Mononuclear cell (primary cell): Measurements from ENCODE around the gene P2RX5. TPM values are rescaled to one million over a fixed set of nuclear protein-coding genes. Genes with fewer than 3 reads are reported as not detected.

ENCODE experiments used
- H3K27me3 ChIP-seq: 2 replicates; pipeline ENCODE4 v1.6.0; 2011; ENCODE audit warnings: low read length, control low read depth; ENCODE audit not compliant: insufficient read depth
- H3K4me1 ChIP-seq: 2 replicates; pipeline ENCODE4 v1.5.1; 2011; ENCODE audit warnings: mild to moderate bottlenecking, low read length, control low read depth; ENCODE audit not compliant: insufficient read depth
- H3K4me3 ChIP-seq: 2 replicates; pipeline ENCODE4 v1.5.1; 2011; ENCODE audit warnings: mild to moderate bottlenecking, low read length, moderate library complexity
- H3K9me3 ChIP-seq: 2 replicates; pipeline ENCODE4 v1.5.1; 2011; ENCODE audit warnings: low read depth, mild to moderate bottlenecking, control low read depth, low read length
- total RNA-seq: library from RNA; depleted of rRNA; stranded (reverse); fragments of >200 nt; gene quantifications from one replicate; pipeline ENCODE4 v1.2.3, GENCODE V29; 2012

The P2RX5 gene
- total RNA-seq, 1 donor = 15.6 TPM

DNA sequence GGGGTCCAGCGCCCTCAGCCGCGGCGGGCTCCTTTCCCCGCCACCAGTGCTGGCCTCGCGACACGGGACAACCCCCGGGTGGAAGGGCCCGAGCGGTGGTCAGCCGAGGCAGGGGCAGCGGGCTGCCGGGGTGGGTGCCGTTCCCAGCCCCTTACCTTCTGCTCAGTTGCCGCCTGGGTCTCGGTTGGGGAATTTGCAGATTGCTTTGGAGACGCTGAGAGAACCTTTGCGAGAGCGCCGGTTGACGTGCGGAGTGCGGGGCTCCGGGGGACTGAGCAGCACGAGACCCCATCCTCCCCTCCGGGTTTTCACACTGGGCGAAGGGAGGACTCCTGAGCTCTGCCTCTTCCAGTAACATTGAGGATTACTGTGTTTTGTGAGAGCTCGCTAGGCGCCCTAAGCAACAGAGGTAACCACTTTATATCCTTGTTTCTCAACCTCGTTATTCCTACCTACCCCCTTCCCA lies 59.0 kb downstream of the P2RX5 start:
- peak overlapping the region; percentile 80 for H3K4me3 ChIP-seq

DNA sequence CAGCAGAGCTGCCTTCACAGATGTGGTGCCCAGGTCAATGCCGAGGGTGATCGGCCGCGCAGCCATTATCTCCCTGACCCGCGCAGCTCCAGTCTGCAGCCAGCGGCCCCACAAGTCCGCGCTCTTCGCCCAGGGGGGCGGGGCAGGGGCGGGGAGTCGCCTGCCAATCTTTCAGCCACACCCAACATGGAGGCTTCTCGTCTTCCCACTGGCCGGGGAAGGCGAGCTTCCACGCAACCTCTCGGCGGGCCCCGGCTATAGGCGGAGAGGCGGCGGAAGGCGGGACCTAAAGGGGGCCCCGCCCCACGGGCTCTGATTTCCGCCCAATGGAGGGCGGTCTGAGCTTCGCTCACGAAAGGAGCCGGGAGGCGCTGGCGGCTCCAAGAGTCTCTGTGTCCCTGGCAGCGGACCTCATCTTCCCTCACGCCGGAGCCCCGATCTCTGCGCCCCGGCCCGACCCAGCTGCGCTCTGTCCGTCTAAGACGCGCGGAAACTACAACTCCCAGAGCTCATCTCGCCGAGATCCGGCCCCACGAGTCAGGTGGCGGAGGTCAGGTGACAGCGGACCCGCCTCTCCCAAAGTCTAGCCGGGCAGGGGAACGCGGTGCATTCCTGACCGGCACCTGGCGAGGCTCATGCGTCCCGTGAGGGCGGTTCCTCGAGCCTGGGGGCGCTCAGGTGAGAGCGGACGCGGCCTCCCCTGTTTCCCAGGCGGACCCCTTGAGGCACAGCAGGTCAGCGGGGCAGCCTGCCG lies 59.6 kb downstream of the P2RX5 start, which contains the start of the genes CTNS and SHPK:
Gene CTNS (plus strand): TSS at position 607 of the 754 bp plus-strand sequence. CDS start 3,447 bp downstream, outside the sequence.
Gene SHPK (minus strand): TSS at position 97 of the 754 bp plus-strand sequence. CDS start 31 bp downstream, at position 66.
- H3K27me3 ChIP-seq = no peaks in the 10 kb centered on the region
- H3K9me3 ChIP-seq = no peaks in the 10 kb centered on the region
- peaks cover 46% of the 10 kb centered on the region for H3K4me1 ChIP-seq
- peak within 1 kb of the TSS; percentile 80 for H3K4me3 ChIP-seq

More for the DNA sequence above, 59.0 kb downstream of the P2RX5 start:
- no peaks in the 10 kb centered on the region for H3K27me3 ChIP-seq
- H3K9me3 ChIP-seq = no peaks in the 10 kb centered on the region
- H3K4me1 ChIP-seq = peaks cover 46% of the 10 kb centered on the region

DNA sequence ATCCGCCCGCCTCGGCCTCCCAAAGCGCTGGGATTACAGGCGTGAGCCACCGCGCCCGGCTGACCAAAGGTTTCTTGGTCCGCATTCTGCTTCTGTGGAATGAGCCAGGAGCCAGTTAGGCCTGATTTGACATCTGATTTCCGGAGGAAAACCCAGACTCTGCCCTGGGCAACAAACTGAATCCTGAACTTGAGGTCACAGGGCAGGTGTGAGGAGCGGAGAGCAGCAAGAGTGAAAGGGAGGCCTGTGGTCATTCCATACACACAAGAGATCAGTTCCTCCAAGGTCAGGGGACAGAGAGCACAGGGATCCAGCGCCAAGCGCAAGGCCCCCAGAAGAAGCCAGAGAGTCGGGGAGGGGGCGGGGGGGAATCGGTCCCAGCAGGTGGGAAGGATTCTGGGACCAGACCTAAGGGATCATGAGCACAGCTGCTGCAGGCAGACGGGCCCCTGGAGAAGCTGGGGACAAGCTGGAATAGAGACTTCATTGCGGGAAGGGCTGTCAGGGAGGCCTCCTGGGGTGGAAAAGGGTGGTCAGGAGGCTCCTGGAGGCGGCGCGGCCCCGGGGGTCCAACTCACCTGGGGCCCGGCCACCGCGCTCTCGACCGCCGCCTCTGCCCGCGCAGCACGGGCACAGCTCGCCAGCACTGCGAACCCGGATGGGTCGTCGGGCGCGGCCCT lies 60.3 kb downstream of the P2RX5 start:
- H3K9me3 ChIP-seq = no peaks in the 10 kb centered on the region
- no peaks in the 10 kb centered on the region for H3K27me3 ChIP-seq
- H3K4me3 ChIP-seq = peak overlapping the region; percentile 80
- H3K4me1 ChIP-seq = peaks cover 42% of the 10 kb centered on the region

- H3K4me1 ChIP-seq = peaks cover 20% of the 10 kb centered on the region
- no peaks in the 10 kb centered on the region for H3K9me3 ChIP-seq
- H3K27me3 ChIP-seq = no peaks in the 10 kb centered on the region
- H3K4me3 ChIP-seq = no peak overlapping the region
Observed at GRCh38 chr17:3632287-3632686, 63.7 kb downstream of the P2RX5 start.

DNA sequence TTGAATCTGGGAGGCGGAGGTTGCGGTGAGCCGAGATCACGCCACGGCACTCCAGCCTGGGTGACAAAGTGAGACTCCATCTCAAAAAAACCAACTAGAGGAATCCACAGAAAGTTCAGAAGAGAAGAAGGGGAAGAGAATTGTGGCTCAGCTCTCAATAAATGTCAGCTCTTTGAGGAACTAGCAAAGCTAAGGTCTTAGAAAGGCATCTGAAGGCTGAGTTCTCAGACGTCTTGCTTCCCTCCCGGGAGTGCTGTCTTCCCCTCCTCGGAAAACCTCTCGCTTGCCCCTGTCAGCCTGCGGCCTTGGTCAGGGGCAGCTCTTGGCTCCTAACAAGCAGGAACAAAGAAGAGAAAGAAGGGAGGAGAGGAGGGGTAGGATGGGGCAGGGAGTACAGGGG lies 65.2 kb downstream of the P2RX5 start:
- H3K9me3 ChIP-seq = no peaks in the 10 kb centered on the region
- H3K4me1 ChIP-seq = peaks cover 14% of the 10 kb centered on the region
- H3K4me3 ChIP-seq = no peak overlapping the region
- H3K27me3 ChIP-seq = no peaks in the 10 kb centered on the region

GRCh38 chr17:3627769-3628167 lies 68.2 kb downstream of the P2RX5 start:
- no peak overlapping the region for H3K4me3 ChIP-seq
- H3K4me1 ChIP-seq = no peaks in the 10 kb centered on the region
- H3K9me3 ChIP-seq = no peaks in the 10 kb centered on the region
- no peaks in the 10 kb centered on the region for H3K27me3 ChIP-seq

DNA sequence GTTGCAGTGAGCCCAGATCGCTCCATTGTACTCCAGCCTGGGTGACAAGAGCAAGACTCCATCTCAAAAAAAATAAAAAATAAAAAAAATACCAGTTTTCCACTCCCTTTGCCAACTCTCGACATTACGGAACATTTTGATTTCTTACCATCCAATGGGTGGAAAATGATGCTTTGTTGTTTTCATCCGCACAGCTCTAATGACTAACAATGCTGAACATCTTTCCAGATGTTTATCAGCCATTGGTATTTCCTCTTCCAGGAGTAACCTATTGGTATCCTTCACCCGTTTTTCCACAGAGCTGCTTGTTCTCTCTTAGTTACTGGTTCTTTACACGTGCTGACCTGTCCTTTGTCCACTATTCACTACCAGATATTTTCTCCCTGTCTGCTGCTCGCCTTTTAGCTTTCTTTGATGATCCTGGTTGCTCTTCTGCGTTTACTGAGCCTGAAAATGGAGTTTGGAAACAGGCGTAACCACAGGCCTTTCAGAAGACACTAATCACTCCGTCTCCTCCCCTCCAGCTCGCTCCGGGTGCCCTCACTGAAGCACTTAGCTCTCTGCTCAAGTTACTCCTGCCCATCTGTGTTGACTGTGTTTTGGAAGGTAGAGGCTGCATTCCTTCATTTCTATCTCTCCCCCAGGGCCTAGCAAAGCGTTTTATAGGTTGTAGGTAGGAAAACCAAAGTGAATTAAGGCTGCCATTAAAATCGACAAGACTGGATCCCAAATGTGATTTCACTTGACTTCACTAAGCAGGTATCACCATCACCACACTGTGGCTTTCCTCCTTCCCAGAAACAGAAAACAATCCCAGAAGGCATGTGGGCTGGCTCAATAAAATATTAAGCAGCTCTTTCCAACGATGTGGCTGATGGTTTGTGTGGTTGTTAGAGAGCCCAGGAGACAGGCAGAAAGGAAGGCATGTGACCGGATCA lies 68.9 kb downstream of the P2RX5 start:
- no peaks in the 10 kb centered on the region for H3K27me3 ChIP-seq
- no peaks in the 10 kb centered on the region for H3K4me1 ChIP-seq
- no peak overlapping the region for H3K4me3 ChIP-seq
- H3K9me3 ChIP-seq = no peaks in the 10 kb centered on the region

Other genes with a start within 250 kb of the P2RX5 start
- not detected for gene SPATA22, start 224.3 kb downstream of the P2RX5 start, total RNA-seq
- gene ASPA, start 220.2 kb downstream of the P2RX5 start, total RNA-seq = not detected
- 0.21 TPM for gene TRPV3, start 138.3 kb downstream of the P2RX5 start, total RNA-seq
- gene TRPV1, start 86.7 kb downstream of the P2RX5 start, total RNA-seq = 1.2 TPM
- gene SHPK, start 59.9 kb downstream of the P2RX5 start, total RNA-seq = 4.7 TPM
- 4.5 TPM for gene CTNS, start 59.4 kb downstream of the P2RX5 start, total RNA-seq
- 25.4 TPM for gene TAX1BP3, start 27.6 kb downstream of the P2RX5 start, total RNA-seq
- gene EMC6, start 27.3 kb downstream of the P2RX5 start, total RNA-seq = 15.5 TPM
- 0.52 TPM for gene HASPIN, start 27.7 kb upstream of the P2RX5 start, total RNA-seq
- gene ITGAE, start 105.0 kb upstream of the P2RX5 start, total RNA-seq = 23.1 TPM
- gene NCBP3, start 150.1 kb upstream of the P2RX5 start, total RNA-seq = 24.1 TPM
- gene CAMKK1, start 196.9 kb upstream of the P2RX5 start, total RNA-seq = 5.4 TPM
- gene P2RX1, start 220.3 kb upstream of the P2RX5 start, total RNA-seq = 31.6 TPM